IMR-90 (cell line): ENCODE measurements around the gene MBD3L2. TPM values are rescaled to one million over a fixed set of nuclear protein-coding genes. Genes with fewer than 3 reads are reported as not detected.
"Not testable (repeated sequence)": the region's sequence is repeated elsewhere in the genome, so short reads cannot be mapped to it uniquely, and the experiment has no call there.

ENCODE experiments used
- ATAC-seq: fragments of 200-7000 bp; cut with Tn5 transposase; 2 replicates; pipeline ENCODE4 v1.9.1; 2020; ENCODE audit warnings: low read depth, mild to moderate bottlenecking, moderate library complexity
- BruUV-seq: library from RNA; stranded (reverse); fragments of 400-500 nt; replicated peaks from 2 replicates; lab custom pipeline; 2021; lab: Mats Ljungman, UMichigan
- CTCF ChIA-PET: fragments of 300-600 bp; formaldehyde crosslinking; extraction: SDS; loops from one replicate; lab custom pipeline; 2021; ENCODE audit warnings: antibody characterized with exemption; lab: Yijun Ruan, JAX
- POLR2A ChIA-PET: fragments of 300-600 bp; sonication (Branson Sonifier 250); formaldehyde crosslinking; loops from one replicate; lab custom pipeline; 2022; ENCODE audit warnings: antibody characterized with exemption; ENCODE audit not compliant: unreplicated experiment; lab: Charles Lee
- DNase-seq: peaks from one replicate; pipeline ENCODE4 v3.0.0; 2013
- H2AFZ ChIP-seq: replicated peaks from 2 replicates; pipeline ENCODE3; 2013; ENCODE audit warnings: low read length, mild to moderate bottlenecking; ENCODE audit not compliant: poor library complexity
- H2AK5ac ChIP-seq: 2 replicates; pipeline ENCODE4 v1.6.1; 2013; ENCODE audit warnings: low read depth, low read length, inconsistent platforms
- H2AK9ac ChIP-seq: replicated peaks from 2 replicates; pipeline ENCODE3; 2013; ENCODE audit warnings: mild to moderate bottlenecking, low read depth, low read length, moderate library complexity; ENCODE audit not compliant: poor library complexity
- H2BK120ac ChIP-seq: 2 replicates; pipeline ENCODE4 v1.6.1; 2013; ENCODE audit warnings: low read depth, low read length, inconsistent platforms
- H2BK15ac ChIP-seq: 3 replicates; pipeline ENCODE4 v1.6.1; 2013; ENCODE audit warnings: low read depth, low read length, inconsistent platforms
- H2BK20ac ChIP-seq: 2 replicates; pipeline ENCODE4 v1.6.1; 2013; ENCODE audit warnings: low read depth, mild to moderate bottlenecking, inconsistent platforms, low read length, moderate library complexity
- H2BK5ac ChIP-seq: 2 replicates; pipeline ENCODE4 v1.6.1; 2013; ENCODE audit warnings: mild to moderate bottlenecking, low read depth, low read length, inconsistent platforms; ENCODE audit not compliant: poor library complexity, severe bottlenecking
- H3K14ac ChIP-seq: replicated peaks from 2 replicates; pipeline ENCODE4 v1.6.1; 2013; ENCODE audit warnings: low read depth, low read length, inconsistent platforms
- H3K18ac ChIP-seq: 2 replicates; pipeline ENCODE4 v1.6.1; 2013; ENCODE audit warnings: low read depth, low read length, control low read depth
- H3K23ac ChIP-seq: 2 replicates; pipeline ENCODE4 v1.6.1; 2013; ENCODE audit warnings: low read depth, low read length, inconsistent platforms
- H3K27ac ChIP-seq: 2 replicates; pipeline ENCODE4 v1.5.1; 2013; ENCODE audit warnings: mild to moderate bottlenecking, control low read depth, low read length; ENCODE audit not compliant: insufficient read depth
- H3K27me3 ChIP-seq: 2 replicates; pipeline ENCODE4 v1.6.1; 2013; ENCODE audit warnings: low read length; ENCODE audit not compliant: control insufficient read depth, insufficient read depth
- H3K36me3 ChIP-seq: 2 replicates; pipeline ENCODE4 v1.6.1; 2013; ENCODE audit warnings: low read length, mixed read lengths; ENCODE audit not compliant: control insufficient read depth, insufficient read depth
- H3K4ac ChIP-seq: 2 replicates; pipeline ENCODE4 v1.6.1; 2013; ENCODE audit warnings: low read depth, low read length, inconsistent platforms
- H3K4me1 ChIP-seq: 2 replicates; pipeline ENCODE4 v1.6.1; 2013; ENCODE audit warnings: low read length, mixed read lengths; ENCODE audit not compliant: control insufficient read depth, insufficient read depth
- H3K4me2 ChIP-seq: 2 replicates; pipeline ENCODE4 v1.6.1; 2013; ENCODE audit warnings: low read depth, mild to moderate bottlenecking, control low read depth, low read length, moderate library complexity
- H3K4me3 ChIP-seq: 2 replicates; pipeline ENCODE4 v1.5.1; 2013; ENCODE audit warnings: low read depth, mild to moderate bottlenecking, control low read depth, low read length, moderate library complexity; ENCODE audit not compliant: insufficient read depth
- H3K56ac ChIP-seq: 2 replicates; pipeline ENCODE4 v1.6.1; 2013; ENCODE audit warnings: low read length, inconsistent platforms; ENCODE audit not compliant: insufficient read depth; ENCODE audit errors: extremely low read depth
- H3K79me1 ChIP-seq, 2 experiments: 2 replicates each; pipeline ENCODE4 v1.6.1; 2013; ENCODE audit warnings: low read length in 2 of 2, inconsistent platforms in 1 of 2, low read depth in 1 of 2
- H3K9ac ChIP-seq: 2 replicates; pipeline ENCODE4 v1.6.1; 2013; ENCODE audit warnings: low read depth, low read length, control low read depth
- H3K9me1 ChIP-seq: 2 replicates; pipeline ENCODE4 v1.6.1; 2013; ENCODE audit warnings: low read length, inconsistent platforms; ENCODE audit not compliant: insufficient read depth
- H3K9me3 ChIP-seq: 2 replicates; pipeline ENCODE4 v1.6.1; 2013; ENCODE audit warnings: low read length; ENCODE audit not compliant: control insufficient read depth, insufficient read depth
- H4K20me1 ChIP-seq: 2 replicates; pipeline ENCODE4 v1.6.1; 2013; ENCODE audit warnings: low read length, inconsistent platforms; ENCODE audit not compliant: insufficient read depth
- H4K5ac ChIP-seq: 2 replicates; pipeline ENCODE4 v1.6.1; 2013; ENCODE audit warnings: mild to moderate bottlenecking, low read depth, low read length, control low read depth
- H4K8ac ChIP-seq, 2 experiments: 2 replicates each; pipeline ENCODE4 v1.6.1; 2013; ENCODE audit warnings: low read depth in 2 of 2, low read length in 2 of 2, control low read depth in 1 of 2, inconsistent platforms in 1 of 2
- H4K91ac ChIP-seq: 2 replicates; pipeline ENCODE4 v1.6.1; 2013; ENCODE audit warnings: low read depth, low read length, inconsistent platforms; ENCODE audit not compliant: insufficient read depth
- CTCF ChIP-seq: conservative IDR thresholded peaks from 2 replicates; pipeline ENCODE4 v1.5.1; 2012; ENCODE audit warnings: mild to moderate bottlenecking, low read depth, low read length, improper control_type of control experiment
- WGBS, 2 experiments: methylation state at CpG; one replicate each; pipeline versions ENCODE4 v1.1.5 to v1.1.7; 2013; ENCODE audit warnings: missing lambda C conversion rate in 2 of 2; ENCODE audit not compliant: insufficient read length in 1 of 2; ENCODE audit errors: extremely low coverage in 2 of 2; 5-methylcytosine and 5-hydroxymethylcytosine counted together
- dilution Hi-C: fragments of 300-500 bp; cut with HindIII; formaldehyde crosslinking; loops from one replicate; pipeline ENCODE4 v1.14.3; 2018; ENCODE audit warnings: low sequenced_read_pairs; ENCODE audit not compliant: unreplicated experiment
- in situ Hi-C: fragments of 300-500 bp; cut with MboI; formaldehyde crosslinking; loops from 3 replicates; pipeline ENCODE4 v1.14.3; 2019; ENCODE audit warnings: low sequenced_read_pairs, inconsistent platforms, mixed read lengths
- intact Hi-C: fragments of 100-400 bp; cut with micrococcal nuclease; formaldehyde crosslinking; loops from 2 replicates; pipeline ENCODE4 v1.10.0; 2022
- polyA plus RNA-seq, 3 experiments: library from polyadenylated mRNA; depleted of rRNA; stranded (reverse); fragments of >200 nt; gene quantifications; 2 replicates each; pipeline ENCODE4 v1.2.3, GENCODE V29; 2012; ENCODE audit warnings: low replicate concordance in 1 of 3
- total RNA-seq: library from RNA; depleted of rRNA; stranded (reverse); fragments of >200 nt; gene quantifications from 2 replicates; pipeline ENCODE4 v1.2.3, GENCODE V29; 2012

Gene MBD3L2
- total and polyA plus RNA-seq, 2 of the 4 experiments (the other 2 are of a cell fraction) = not detected

DNA sequence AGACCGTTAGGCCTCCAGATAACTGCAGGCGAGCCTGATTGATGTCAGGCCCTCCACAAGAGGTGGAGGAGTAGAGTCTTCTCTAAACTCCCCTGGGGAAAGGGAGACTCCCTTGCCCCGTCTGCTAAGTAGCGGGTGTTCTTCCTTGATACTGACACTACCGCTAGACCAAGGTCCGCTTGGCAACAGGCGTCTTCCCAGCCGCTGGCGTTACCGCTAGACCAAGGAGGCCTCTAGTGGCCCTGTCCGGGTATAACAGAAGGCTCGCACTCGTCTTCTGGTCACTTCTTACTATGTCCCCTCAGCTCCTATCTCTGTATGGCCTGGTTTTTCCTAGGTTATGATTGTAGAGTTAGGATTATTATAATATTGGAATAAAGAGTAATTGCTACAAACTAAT lies 18.0 kb downstream of the MBD3L2 start:
- H3K4me2 ChIP-seq, H2BK5ac ChIP-seq, H3K14ac ChIP-seq, H3K27me3 ChIP-seq, dilution Hi-C loops, H2AFZ ChIP-seq, H3K27ac ChIP-seq, H3K9ac ChIP-seq, H2BK20ac ChIP-seq, H2AK5ac ChIP-seq, H3K23ac ChIP-seq, H4K8ac ChIP-seq, H2AK9ac ChIP-seq, ATAC-seq, H4K5ac ChIP-seq, H2BK120ac ChIP-seq, H3K36me3 ChIP-seq, CTCF ChIA-PET, in situ Hi-C loops, H4K91ac ChIP-seq, POLR2A ChIA-PET, H3K4me1 ChIP-seq, H4K20me1 ChIP-seq, H3K56ac ChIP-seq, DNase-seq, H3K9me3 ChIP-seq, H3K9me1 ChIP-seq, H3K4ac ChIP-seq, BruUV-seq, H2BK15ac ChIP-seq, H3K18ac ChIP-seq, H3K4me3 ChIP-seq: not testable (repeated sequence)
- WGBS, 2 experiments = 25% methylated on average over 6 of the region's 13 CpGs; no CpG with 5 or more reads in 1 of the 2 experiments
- intact Hi-C loops = loop anchor here (10.0 kb wide), 1 partner anchor 332 kb away; the partner anchor contains the start of genes GPR108 and TRIP10
- peaks cover 11 to 13% of the 10 kb centered on the region in 2 experiments for H3K79me1 ChIP-seq
- peak; percentile 21; the same call in 1 of the 2 replicates for TF ChIP-seq CTCF
